ENCODE measurements around the gene USP21.

The USP21 gene

GRCh38 chr1:161214369-161214768 is 55.1 kb downstream of the USP21 start:
- H3K36me3 ChIP-seq (ENCODE audit: insufficient read depth, low read length): peaks cover 57% of the 10 kb centered on the region
- H3K4me3 ChIP-seq (ENCODE audit: low read depth, low read length, poor library complexity, severe bottlenecking): no peak overlapping the region
- H3K27me3 ChIP-seq (ENCODE audit: insufficient read depth, low read length): no peaks in the 10 kb centered on the region

DNA sequence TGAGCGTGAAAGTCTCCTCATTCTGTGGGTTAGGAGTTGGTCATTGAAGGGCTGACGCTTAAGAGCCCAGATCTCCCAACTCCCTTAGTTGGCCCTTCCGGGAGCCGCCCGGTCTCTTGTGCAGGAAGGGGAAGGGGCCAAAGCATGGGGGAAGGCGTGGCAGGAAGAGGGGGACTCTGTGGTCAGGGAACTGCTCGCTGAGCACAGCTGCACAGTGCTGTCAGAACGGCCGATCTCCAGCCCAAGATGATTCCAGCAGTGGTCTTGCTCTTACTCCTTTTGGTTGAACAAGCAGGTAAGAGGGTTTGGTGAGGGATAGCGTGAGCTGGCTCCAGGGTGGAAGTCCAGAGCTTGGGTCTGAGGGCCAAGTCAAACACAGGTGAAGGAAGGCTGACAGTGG is 55.8 kb downstream of the USP21 start, which contains the start of gene FCER1G:
TSS of gene FCER1G (plus strand) at position 220 of the 400 bp plus-strand sequence. CDS start at position 247, 27 bp downstream.
- Histone ChIP-seq H4K20me1 (ENCODE audit: insufficient read depth, low read length) (no peaks in the 10 kb centered on the region), H3K27me3 (ENCODE audit: insufficient read depth, low read length) (no peaks in the 10 kb centered on the region), H2AFZ (ENCODE audit: low read length) (no peak within 1 kb of the TSS), H3K9ac (ENCODE audit: low read length) (no peak within 1 kb of the TSS), H3K4me1 (ENCODE audit: insufficient read depth, low read length, severe bottlenecking) (peaks cover 20% of the 10 kb centered on the region), H3K4me3 (ENCODE audit: low read depth, low read length, poor library complexity, severe bottlenecking) (no peak within 1 kb of the TSS), H3K9me3 (ENCODE audit: low read length) (no peaks in the 10 kb centered on the region), H3K79me2 (ENCODE audit: insufficient read depth, low read length) (no peaks in the 10 kb centered on the region), H3K9me2 (ENCODE audit: low read depth, low read length) (no peaks in the 10 kb centered on the region), H3F3A (ENCODE audit: insufficient read depth, low read length) (no peaks in the 10 kb centered on the region), H3K4me2 (ENCODE audit: low read length) (no peak within 1 kb of the TSS), H3K36me3 (ENCODE audit: insufficient read depth, low read length) (peaks cover 51% of the 10 kb centered on the region), H3K27ac (ENCODE audit: low read depth, low read length, poor library complexity, severe bottlenecking) (no peak within 1 kb of the TSS)
- TF ChIP-seq CTCF (IDR thresholded peaks at IDR 0.05; ENCODE audit: low read length) (no peak), EZH2 (IDR thresholded peaks at IDR 0.05; ENCODE audit: borderline replicate concordance, low read length) (no peak)

More at GRCh38 chr1:161214369-161214768, 55.1 kb downstream of the USP21 start:
- Histone ChIP-seq H3F3A (ENCODE audit: insufficient read depth, low read length) (no peaks in the 10 kb centered on the region), H3K4me2 (ENCODE audit: low read length) (no peak overlapping the region), H3K9ac (ENCODE audit: low read length) (no peak overlapping the region), H2AFZ (ENCODE audit: low read length) (no peak overlapping the region), H3K9me2 (ENCODE audit: low read depth, low read length) (no peaks in the 10 kb centered on the region), H3K9me3 (ENCODE audit: low read length) (no peaks in the 10 kb centered on the region), H3K79me2 (ENCODE audit: insufficient read depth, low read length) (no peaks in the 10 kb centered on the region), H3K4me1 (ENCODE audit: insufficient read depth, low read length, severe bottlenecking) (peaks cover 20% of the 10 kb centered on the region), H3K27ac (ENCODE audit: low read depth, low read length, poor library complexity, severe bottlenecking) (no peak overlapping the region), H4K20me1 (ENCODE audit: insufficient read depth, low read length) (no peaks in the 10 kb centered on the region)
- TF ChIP-seq EZH2 (IDR thresholded peaks at IDR 0.05; ENCODE audit: borderline replicate concordance, low read length) (no peak), CTCF (IDR thresholded peaks at IDR 0.05; ENCODE audit: low read length) (no peak)

All from OCI-LY1 (cell line).